GM21390 (cell line): ENCODE results near the gene ARHGEF39.

Experiments
- ATAC-seq: cut with Tn5 transposase; IDR thresholded peaks from one replicate; pipeline ENCODE4 v1.9.1; 2021; ENCODE audit not compliant: unreplicated experiment

Gene ARHGEF39

DNA sequence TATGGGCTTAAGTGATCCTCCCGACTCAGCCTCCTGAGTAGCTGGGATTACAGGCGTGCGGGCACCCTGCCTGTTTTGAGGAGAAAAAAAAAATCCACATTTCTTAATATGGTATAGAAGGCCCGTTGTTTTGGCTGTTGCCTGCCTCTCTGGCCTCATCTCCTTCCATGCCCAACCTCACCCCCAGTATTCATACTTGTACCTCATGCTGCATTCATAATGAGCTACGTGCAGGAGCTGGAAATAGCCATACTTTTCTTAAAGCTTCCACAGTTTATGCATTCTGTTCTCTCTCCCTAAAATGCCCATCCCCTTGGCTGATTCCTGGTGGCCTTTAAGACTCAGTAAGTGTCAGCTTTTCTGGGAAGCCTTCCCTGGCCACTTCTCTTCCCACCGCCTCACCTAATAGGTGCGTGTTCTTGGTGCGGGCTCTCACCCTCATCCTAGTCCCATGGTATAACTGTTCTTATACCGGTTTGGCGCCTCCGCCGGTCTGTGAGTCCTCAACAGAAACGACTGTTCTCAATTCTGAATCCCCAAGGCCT is 26.8 kb upstream of the ARHGEF39 start:
- ATAC-seq: no peak

DNA sequence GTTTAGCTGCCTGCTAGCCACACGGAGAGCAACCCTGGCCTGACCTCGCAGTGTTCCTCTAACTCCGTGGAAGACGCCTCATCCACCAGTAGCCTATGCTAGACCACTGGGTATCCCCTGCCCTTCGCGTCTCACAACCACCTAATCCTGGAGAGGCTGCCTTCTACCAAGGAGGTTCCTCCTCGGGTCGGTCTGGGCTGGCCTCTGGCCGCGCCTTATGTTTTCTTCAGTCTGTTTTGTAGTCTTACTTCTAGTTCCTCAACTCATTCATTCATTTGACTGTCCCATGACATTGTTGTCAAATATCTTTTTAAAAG is 26.3 kb upstream of the ARHGEF39 start:
- ATAC-seq: no peak

DNA sequence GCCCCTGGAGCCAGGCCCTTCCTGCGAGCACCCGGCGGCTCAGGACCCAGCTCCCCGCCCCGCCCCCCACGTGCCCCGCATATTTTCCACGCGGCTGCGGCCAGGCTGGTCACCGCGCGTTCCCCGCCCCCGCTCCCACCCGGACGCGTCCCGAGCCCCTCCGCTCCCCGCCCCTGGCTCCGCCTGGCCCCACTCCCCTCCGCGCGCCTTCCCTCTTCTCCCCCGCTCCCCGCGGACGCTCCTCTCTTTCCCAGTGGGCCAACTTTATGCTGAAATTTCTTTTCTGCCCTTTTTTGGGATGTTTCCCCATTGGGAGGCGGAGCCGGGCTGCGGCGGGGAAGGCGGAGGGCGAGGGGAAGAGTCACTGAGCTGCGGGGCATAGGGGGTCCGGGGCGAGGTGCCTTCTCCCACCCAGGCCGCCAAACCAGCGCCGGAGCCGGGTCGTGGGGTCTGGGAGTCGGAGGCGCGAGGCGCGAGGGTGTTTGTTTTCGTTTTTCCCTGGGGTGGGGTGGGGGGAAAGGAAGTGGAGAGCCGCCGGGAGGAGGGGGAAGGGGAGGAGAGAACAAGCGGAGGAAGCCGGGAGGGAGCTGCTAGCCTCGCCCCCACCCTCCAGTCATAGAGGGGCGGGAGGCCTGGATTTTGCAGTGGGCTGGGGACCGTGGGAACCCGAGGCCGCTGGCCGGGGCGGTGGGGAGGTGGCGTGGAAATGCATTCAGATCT is 25.8 kb upstream of the ARHGEF39 start:
- no peak for ATAC-seq

DNA sequence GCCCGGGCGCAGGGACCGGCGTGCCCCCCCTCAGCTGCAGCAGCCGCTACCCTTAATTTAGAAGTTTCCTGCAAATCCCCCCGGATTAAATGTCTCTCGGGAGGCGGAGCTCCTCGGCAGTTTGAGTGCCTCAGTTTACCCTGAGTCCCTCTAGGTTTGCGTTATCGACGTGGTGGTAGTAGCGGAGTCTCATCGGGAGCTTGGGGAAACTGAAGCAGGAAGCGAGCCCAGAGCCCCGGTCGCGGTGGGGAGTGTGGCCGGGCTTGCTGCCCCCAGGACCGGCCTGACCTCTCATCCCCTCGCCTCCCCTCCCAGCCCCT is 25.3 kb upstream of the ARHGEF39 start:
- ATAC-seq: no peak

DNA sequence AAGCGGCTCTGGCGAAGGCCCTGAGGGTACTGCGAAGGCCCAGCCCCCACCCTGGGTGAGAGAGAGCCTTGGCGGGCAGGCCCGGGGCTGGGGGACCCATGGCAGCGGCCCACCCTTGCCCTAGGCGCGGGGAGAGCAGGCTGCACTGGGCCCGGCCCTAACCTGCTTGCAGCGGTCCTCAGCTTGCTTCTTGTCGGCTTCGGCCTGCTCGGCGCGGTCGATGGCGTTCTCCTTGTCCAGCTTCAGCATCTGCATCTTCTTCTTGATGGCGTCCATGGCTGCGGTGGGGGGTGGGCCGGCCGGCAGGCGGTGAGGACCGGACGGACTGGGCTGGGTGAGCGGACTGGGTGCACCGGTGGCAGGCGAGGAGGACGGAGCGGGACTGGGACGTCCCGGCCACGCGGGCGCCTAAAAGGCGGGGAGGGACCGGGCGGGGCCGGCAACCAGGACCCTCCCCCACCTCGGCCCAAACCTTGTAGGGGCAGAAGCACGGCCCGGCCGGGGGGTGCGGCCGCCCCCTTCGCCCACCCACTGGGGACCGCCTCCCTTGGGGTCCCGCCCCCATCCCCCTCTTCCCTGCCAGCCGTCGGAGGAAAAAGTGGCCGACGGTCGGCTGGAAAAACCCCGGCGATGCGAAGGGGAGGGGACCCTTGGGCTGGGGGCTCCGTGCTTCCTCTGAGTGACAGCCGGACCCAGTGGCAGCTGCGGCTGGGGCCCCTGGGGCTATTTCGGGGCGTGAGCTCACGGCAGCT is 24.7 kb upstream of the ARHGEF39 start, which contains the start of gene TPM2:
TPM2 (minus strand) TSS at position 384 of the 752 bp plus-strand sequence; CDS start at position 276, 108 bp downstream.
- ATAC-seq: no peak

DNA sequence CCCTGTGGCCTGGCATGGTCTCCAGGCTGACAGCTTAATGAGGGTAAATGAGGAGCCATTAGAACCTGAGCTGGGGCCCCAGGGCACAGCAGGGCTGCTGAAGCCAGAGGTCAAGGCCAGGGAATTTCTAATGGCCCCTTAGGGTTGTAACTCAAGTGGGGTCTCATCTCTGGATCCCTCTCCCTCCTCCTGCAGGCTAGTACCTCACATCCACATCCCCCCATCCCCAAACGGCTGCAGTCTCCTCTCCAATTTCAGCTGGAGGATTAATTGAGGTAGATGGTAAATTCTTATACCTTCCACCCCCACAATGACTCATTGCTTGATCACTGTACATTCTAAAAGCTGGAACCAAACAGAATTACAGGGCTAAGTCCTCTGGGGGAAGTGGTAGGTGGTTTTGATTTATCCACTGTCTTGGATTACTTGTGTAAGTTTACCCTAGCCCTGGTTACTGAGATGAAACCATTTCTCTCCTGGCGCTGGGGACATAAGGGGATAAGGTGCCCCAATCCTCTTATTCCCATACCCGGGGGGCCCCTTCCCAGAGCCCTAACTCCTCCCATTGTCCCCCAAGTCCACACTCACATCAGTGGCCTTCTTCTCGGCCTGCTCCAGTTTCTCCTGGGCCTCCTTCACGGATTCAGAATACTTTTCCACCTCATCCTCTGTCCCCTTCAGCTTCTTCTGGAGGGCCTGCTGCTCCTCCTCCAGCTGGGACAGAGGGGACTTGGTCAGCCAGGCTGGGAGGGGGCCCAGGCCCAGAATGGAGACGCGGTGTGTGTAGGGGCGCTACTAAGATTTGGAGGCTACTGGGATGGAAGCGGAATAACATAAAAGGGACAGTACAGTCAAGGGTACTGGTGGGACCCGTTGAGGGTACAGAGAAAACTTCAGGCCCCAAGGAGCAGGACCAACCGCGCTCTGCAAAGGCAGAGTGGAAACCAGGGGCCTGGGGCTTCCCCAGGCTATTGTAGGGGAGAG is 23.9 kb upstream of the ARHGEF39 start:
- no peak for ATAC-seq

DNA sequence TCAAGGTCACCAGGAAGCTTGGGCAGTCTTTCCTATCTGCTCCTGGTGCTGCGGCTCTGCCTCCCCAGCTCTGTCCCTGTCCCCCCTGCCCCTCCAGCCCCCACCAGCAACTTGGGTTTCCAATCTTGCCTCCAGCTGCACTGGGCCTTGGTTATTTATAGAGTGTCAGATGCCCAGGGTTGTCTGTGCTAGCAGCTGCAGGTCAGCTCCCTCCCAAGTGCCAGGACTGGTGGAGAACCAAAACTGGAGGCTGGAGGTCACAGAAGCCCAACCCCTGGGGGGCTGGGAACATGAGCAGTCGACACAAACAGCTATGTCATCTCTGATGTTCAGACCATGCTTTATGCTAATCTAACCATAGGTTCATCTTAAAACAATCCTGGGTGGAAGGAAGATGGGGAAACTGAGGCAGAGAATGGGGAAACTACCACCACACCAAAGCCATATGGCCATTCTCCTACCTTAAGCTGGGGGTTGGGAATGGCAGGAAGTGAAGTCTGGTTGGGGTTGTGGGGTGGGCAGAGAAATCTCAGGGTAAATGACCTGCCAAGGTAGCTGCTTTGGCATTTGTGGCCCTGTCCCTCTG is 23.1 kb upstream of the ARHGEF39 start:
- ATAC-seq: no peak

DNA sequence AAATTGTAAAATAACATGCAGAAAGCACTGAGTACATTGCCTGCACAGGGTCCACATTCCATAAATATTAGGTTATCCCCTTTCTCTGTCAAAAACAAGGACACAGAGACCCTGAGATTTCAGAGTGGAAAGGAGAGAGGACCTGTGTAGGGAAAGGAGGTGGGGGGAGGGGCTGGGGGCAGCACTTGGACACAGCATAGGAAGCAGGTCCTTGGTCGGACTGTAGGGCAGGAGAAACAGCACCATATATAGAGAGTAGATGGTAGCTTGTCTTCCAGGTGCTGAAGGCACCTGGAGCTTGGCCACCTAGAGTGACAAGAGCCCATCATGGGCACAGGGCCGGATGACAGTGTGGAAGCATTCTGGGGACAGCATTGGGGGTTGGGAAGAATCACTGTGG is 22.3 kb upstream of the ARHGEF39 start:
- ATAC-seq: no peak

DNA sequence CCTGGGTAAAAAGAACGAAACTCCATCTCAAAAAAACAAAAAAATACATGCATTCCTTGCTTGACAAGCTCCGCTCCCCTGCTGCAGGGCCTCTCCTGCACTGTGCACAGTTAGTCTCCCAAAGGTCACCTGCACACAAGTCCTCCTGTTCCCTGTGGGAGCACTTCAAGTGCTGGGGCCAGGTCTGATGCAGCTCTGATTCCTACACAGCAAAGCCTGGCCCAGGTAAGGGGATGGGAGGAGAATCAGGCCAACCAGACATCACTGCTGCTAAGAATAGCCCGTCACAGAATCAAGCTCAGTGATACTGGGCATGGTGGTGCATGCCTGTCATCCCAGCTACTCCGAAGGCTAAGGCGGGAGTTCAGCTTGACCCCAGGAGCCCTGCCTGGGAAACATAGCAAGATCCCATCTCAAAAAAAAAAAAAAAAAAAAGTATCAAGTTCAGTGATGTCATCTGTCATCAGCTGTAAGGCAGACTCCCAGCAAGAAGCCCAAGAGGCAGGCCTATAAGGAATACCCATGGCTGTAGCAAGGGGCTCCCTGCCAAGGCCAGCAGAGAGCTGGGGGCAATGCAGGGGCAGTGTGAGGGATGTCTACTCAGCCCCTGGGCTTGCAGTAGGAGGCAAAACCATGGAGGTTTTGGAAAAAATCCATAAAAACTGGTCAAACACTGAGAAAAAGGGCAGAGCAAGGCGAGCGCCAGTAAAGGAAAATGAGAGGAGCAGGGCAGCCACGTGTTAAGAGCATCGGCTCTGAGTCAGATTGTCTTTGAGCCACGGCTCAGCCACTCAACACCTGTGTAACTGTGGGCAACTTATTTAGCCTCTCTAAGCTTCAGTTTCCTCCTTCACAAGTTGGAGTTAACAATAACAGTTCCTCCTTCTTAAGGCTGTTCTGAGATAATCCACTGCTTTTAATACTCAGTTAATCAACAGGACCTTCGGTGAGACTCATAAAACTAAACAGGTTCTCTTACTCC is 21.5 kb upstream of the ARHGEF39 start:
- ATAC-seq: no peak

DNA sequence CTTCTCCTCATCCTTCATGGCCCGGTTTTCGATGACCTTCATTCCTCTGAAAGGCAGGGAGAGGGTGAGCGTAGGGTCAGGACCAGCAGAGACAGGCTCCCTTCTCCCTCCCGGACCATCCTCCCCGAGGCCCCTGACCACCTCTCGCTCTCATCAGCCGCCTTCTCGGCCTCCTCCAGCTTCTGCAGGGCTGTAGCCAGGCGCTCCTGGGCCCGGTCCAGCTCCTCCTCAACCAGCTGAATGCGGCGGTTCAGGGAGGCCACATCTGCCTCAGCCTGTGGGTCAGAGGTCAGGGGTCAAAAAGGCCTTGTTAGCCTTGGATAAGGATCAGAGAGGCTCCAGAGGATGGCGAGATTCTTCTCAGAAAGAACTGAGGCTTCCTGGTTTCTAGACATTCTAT is 20.5 kb upstream of the ARHGEF39 start:
- ATAC-seq: no peak

DNA sequence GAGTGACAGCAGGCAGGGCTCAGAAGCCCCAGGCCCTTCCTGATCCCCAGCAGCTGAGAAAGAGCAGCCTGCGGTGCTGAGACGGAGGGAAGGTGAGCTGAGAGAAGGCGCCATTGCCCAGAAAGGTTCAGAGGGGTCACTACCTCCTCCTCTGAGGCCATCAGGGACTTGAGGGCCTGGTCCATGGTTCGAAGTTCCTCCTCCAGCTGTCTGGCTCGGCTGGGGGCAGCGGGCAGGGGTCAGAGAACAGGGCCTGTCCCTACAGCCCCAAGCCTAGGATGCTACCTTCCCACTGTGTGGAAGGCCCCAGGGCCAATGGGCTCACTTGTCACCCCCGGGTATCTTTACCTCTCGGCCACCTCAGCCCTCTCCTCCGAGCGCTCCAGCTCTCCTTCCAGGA is 19.9 kb upstream of the ARHGEF39 start:
- no peak for ATAC-seq

DNA sequence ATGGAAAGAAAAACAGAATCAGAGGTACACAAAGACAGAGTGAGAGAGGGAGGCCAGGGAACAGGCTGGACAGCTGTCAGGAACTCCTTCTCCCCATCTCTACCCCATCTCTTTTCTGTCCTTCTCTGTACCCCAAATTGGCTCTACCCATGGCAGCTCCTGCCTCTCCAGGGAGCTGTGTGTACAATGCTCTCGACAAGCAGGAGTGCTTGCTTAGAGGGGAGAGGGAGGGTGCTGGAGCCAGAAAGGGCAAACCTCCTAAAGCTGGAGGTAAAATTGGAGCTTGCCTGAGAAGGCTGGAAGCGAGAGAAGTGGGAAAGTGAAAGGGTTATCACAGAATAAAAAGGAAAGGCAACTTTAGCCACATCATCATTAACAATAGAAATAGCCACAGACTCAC is 18.3 kb upstream of the ARHGEF39 start:
- no peak for ATAC-seq

DNA sequence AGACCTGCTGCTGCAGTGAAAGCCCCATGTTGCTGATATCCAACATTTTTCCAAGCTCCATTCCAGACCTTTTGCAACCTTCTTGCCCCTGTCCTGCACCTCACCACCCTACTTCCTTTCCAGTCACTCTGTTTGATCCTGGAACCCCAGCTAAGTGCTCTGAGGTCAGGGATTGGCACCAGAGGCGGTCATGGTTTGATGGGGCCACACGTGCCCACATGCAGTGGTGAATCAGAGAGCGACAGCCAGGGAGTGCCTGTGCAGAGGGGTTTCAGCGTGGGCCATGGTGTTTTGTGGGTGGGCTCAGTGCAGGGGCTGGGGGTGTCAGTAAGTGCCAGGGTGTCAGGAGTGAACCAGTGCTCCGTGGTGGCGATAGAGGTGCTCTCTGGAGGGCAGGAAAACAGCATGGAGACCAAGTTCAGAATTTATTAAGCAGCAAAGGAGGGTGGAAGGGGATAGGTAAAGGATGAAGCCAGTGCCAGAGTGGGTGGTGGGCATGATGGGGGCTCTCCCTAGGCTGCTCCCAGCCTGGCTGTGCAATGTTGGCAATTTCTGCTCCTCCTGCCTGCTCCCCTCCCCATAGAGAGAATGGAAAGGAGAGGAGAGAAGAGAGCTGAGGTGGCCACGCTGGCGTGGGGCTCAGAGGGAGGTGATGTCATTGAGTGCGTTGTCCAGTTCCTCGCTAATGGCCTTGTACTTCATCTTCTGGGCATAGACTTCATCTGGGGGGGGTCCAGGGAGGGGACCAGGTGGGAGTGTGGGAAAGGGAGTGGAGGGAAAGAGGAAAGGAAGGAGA is 17.7 kb upstream of the ARHGEF39 start:
- ATAC-seq: no peak

DNA sequence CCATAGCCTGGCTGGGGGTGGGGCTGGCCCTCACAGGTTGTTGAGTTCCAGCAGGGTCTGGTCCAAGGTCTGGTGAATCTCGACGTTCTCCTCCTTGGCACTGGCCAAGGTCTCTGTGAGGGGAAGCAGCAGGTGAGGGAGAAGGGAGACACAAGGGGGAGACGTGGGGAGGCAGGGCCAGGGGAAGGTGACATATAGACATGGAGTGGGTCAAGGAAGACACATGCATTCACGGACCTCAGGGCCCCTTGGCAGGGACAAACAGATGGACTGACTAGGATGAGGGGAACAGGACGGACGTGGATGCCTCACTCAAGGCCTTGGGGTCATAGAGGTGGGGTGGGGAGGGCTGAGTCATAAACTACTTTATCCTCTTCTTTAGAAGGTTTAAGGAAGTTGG is 17.1 kb upstream of the ARHGEF39 start:
- no peak for ATAC-seq

DNA sequence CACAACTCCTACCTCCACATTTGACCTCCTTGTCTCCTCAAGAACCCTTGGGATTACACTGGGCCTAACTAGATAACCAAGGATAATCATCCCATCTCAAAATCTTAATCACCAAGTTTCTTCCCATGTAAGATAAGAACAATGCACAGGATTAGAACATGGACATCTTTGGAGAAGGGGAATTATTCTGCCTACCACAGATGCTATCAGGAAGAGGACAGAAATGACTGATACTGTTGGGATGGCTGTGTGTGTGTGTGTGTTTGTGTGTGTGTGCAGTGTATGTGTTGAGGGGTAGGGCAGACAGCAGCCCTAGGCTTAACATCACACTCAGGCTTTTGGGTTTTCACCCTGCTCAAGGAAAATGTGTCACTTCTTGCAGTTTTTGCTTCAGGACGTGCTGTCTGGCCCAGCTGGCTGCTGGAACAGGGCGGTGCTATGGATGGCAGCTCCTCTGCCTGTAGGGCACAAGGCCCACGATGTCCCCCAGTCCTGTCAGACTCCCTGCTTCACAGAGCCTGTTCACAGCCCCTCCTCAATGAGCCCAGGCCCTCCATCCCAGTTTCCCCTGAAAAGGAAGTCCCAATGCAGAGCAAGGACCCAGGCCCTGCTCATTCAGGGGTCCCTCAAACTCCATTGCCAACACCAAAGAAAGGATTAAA is 16.5 kb upstream of the ARHGEF39 start:
- no peak for ATAC-seq

DNA sequence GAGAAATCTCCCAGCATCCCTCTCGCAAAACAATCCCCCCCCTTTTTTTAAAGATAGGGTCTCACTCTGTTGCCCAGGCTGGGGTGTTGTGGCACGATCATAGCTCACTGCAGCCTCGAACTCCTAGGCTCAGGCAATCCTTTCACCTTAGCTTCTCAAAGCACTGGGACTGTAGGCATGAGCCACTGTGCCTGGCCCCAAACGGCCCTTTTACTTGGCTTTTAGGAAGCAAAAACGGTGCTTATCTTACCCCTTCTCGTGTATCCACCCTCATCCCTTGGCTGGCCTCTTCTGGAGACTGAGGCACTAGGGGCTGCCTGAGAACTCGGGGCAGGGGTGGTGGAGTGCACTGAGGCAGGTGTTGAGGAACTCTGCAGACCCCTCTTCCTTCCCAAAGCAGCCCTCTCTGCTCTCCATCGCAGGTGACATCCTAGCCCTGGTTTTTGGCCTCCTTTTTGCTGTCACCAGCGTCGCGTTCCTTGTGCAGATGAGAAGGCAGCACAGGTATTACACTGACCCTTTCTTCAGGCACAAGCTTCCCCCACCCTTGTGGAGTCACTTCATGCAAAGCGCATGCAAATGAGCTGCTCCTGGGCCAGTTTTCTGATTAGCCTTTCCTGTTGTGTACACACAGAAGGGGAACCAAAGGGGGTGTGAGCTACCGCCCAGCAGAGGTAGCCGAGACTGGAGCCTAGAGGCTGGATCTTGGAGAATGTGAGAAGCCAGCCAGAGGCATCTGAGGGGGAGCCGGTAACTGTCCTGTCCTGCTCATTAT is 15.5 kb upstream of the ARHGEF39 start:
- no peak for ATAC-seq

DNA sequence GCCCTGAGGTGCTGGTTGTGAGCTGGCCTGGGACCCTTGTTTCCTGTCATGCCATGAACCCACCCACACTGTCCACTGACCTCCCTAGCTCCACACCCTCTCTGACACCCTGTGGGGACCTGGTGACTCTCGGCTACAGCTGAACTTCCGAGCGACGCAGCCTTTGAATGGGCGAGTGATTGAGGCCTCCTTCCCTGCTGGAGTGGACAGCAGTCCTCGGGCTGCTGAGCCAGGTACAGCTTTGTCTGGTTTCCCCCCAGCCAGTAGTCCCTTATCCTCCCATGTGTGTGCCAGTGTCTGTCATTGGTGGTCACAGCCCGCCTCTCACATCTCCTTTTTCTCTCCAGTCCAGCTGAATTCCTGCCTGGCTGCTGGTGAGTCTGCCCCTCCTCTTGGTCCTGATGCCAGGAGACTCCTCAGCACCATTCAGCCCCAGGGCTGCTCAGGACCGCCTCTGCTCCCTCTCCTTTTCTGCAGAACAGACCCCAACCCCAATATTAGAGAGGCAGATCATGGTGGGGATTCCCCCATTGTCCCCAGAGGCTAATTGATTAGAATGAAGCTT is 14.9 kb upstream of the ARHGEF39 start:
- ATAC-seq: no peak
